CD14-positive monocyte (primary cell): ENCODE measurements around the gene FHOD3. TPM values are rescaled to one million over a fixed set of nuclear protein-coding genes. Genes with fewer than 3 reads are reported as not detected.

Experiments
- DNase-seq, 3 donors: peaks; one replicate each; pipeline ENCODE4 v3.0.0-alpha.2; 2011 to 2022
- H2AFZ ChIP-seq: 2 replicates; pipeline ENCODE4 v1.6.0; 2012; ENCODE audit warnings: mild to moderate bottlenecking, low read depth, low read length, inconsistent platforms; ENCODE audit not compliant: insufficient read depth, poor library complexity, severe bottlenecking
- H3K27ac ChIP-seq, 2 donors: 1 replicate in 1 of 2; 2 replicates in 1 of 2; pipeline ENCODE4 v1.5.1; 2012 to 2013; ENCODE audit warnings: low read length in 2 of 2, control low read depth in 1 of 2, inconsistent platforms in 1 of 2, low read depth in 1 of 2, mild to moderate bottlenecking in 1 of 2
- H3K27me3 ChIP-seq, 2 donors: one replicate each; pipeline versions ENCODE4 v1.6.0 to v1.6.1; 2011 to 2013; ENCODE audit warnings: low read length in 2 of 2; ENCODE audit not compliant: control insufficient read depth in 2 of 2, insufficient read depth in 2 of 2
- H3K36me3 ChIP-seq, 2 donors: replicated peaks in 1 of 2; 1 replicate in 1 of 2; 2 replicates in 1 of 2; pipeline versions ENCODE4 v1.5.1 to v1.6.1; 2012 to 2013; ENCODE audit warnings: low read length in 2 of 2, control low read depth in 1 of 2, inconsistent platforms in 1 of 2, mild to moderate bottlenecking in 1 of 2; ENCODE audit not compliant: insufficient read depth in 2 of 2, control insufficient read depth in 1 of 2
- H3K4me1 ChIP-seq, 2 donors: 1 replicate in 1 of 2; 2 replicates in 1 of 2; pipeline versions ENCODE4 v1.5.1 to v1.6.1; 2012 to 2013; ENCODE audit warnings: low read length in 2 of 2, control low read depth in 1 of 2, inconsistent platforms in 1 of 2, mild to moderate bottlenecking in 1 of 2, moderate library complexity in 1 of 2; ENCODE audit not compliant: insufficient read depth in 2 of 2, control insufficient read depth in 1 of 2
- H3K4me2 ChIP-seq: replicated peaks from 2 replicates; pipeline ENCODE3; 2012; ENCODE audit warnings: low read length, moderate library complexity, mild to moderate bottlenecking; ENCODE audit not compliant: poor library complexity, severe bottlenecking; ENCODE audit errors: extremely low read depth
- H3K4me3 ChIP-seq, 3 experiments: fragments of 200-600 bp in 1 of 3; sonication (generic) in 1 of 3; replicated peaks in 1 of 3; 1 replicate in 2 of 3; 2 replicates in 1 of 3; pipeline ENCODE4 v1.5.1; 2011 to 2013; ENCODE audit warnings: low read length in 3 of 3, mild to moderate bottlenecking in 3 of 3, control low read depth in 2 of 3, low read depth in 2 of 3, inconsistent platforms in 1 of 3, moderate library complexity in 1 of 3
- H3K79me2 ChIP-seq: 2 replicates; pipeline ENCODE4 v1.6.0; 2012; ENCODE audit warnings: mild to moderate bottlenecking, control low read depth, inconsistent platforms, low read length, moderate library complexity; ENCODE audit not compliant: insufficient read depth
- H3K9ac ChIP-seq: 2 replicates; pipeline ENCODE4 v1.6.0; 2017; ENCODE audit warnings: low read length, mild to moderate bottlenecking; ENCODE audit not compliant: insufficient read depth, poor library complexity, severe bottlenecking
- H3K9me3 ChIP-seq, 2 donors: replicated peaks in 1 of 2; 1 replicate in 1 of 2; 2 replicates in 1 of 2; pipeline versions ENCODE4 v1.5.1 to v1.6.1; 2012 to 2013; ENCODE audit warnings: low read length in 2 of 2, control low read depth in 1 of 2; ENCODE audit not compliant: control insufficient read depth in 1 of 2, insufficient read depth in 1 of 2
- H4K20me1 ChIP-seq: 2 replicates; pipeline ENCODE4 v1.6.0; 2012; ENCODE audit warnings: mild to moderate bottlenecking, low read length, control low read depth, moderate library complexity; ENCODE audit not compliant: insufficient read depth
- H3K27ac Mint-ChIP-seq, 7 donors: one replicate each; pipeline ENCODE4 v1.8.0; 2020; ENCODE audit warnings: mild to moderate bottlenecking in 7 of 7, mixed read lengths in 7 of 7, moderate library complexity in 6 of 7, inconsistent platforms in 2 of 7
- H3K27me3 Mint-ChIP-seq, 3 donors: one replicate each; pipeline ENCODE4 v1.8.0; 2021 to 2022; ENCODE audit warnings: low read depth in 3 of 3, mild to moderate bottlenecking in 3 of 3, mixed read lengths in 3 of 3, moderate library complexity in 3 of 3, inconsistent platforms in 1 of 3
- H3K36me3 Mint-ChIP-seq, 2 donors: one replicate each; pipeline ENCODE4 v1.8.0; 2020; ENCODE audit warnings: mixed read lengths in 2 of 2, inconsistent platforms in 1 of 2, mild to moderate bottlenecking in 1 of 2
- H3K4me1 Mint-ChIP-seq: one replicate; pipeline ENCODE4 v1.8.0; 2020; ENCODE audit warnings: mild to moderate bottlenecking, mixed read lengths
- H3K4me3 Mint-ChIP-seq, 2 donors: one replicate each; pipeline ENCODE4 v1.8.0; 2020; ENCODE audit warnings: mild to moderate bottlenecking in 2 of 2, mixed read lengths in 2 of 2, moderate library complexity in 1 of 2
- H3K9me3 Mint-ChIP-seq, 7 donors: one replicate each; pipeline ENCODE4 v1.8.0; 2020 to 2022; ENCODE audit warnings: mixed read lengths in 7 of 7, mild to moderate bottlenecking in 6 of 7, moderate library complexity in 6 of 7, inconsistent platforms in 2 of 7
- CTCF ChIP-seq: fragments of 200-600 bp; IDR thresholded peaks from one replicate; pipeline ENCODE4 v1.8.0; 2022; ENCODE audit warnings: antibody characterized with exemption, mild to moderate bottlenecking
- WGBS: methylation state at CpG from one replicate; pipeline ENCODE4 v1.1.5; 2013; ENCODE audit warnings: missing lambda C conversion rate; ENCODE audit not compliant: insufficient coverage; 5-methylcytosine and 5-hydroxymethylcytosine counted together
- intact Hi-C, 2 donors: fragments of 100-400 bp; cut with micrococcal nuclease; formaldehyde crosslinking; loops; one replicate each; pipeline versions ENCODE4 v1.15.0 to v1.15.1; 2023
- polyA plus RNA-seq, 3 donors: library from polyadenylated mRNA; depleted of rRNA in 1 of 3; unstranded in 2 of 3; stranded (reverse) in 1 of 3; fragments of 300-500 nt in 2 of 3; fragments of >200 nt in 1 of 3; fragmentation: Illumina TruSeq in 2 of 3; gene quantifications; 1 replicate in 2 of 3; 2 replicates in 1 of 3; pipeline ENCODE4 v1.2.3, GENCODE V29; 2012 to 2021

Gene FHOD3
- polyA plus RNA-seq, 3 donors = not detected

GRCh38 chr18:36643061-36643460 lies 345.5 kb downstream of the FHOD3 start:
- Histone ChIP-seq H3K4me3 (no peak overlapping the region), H3K79me2 (no peaks in the 10 kb centered on the region), H3K27ac (no peak overlapping the region), H4K20me1 (no peaks in the 10 kb centered on the region), H3K9me3 (peaks cover 0 to 11% of the 10 kb centered on the region in 2 donors), H3K4me2 (no peak overlapping the region), H2AFZ (no peak overlapping the region), H3K36me3 (no peaks in the 10 kb centered on the region), H3K4me1 (no peaks in the 10 kb centered on the region), H3K9ac (no peak overlapping the region), H3K27me3 (no peaks in the 10 kb centered on the region)
- Mint-ChIP-seq H3K4me3 (no peak overlapping the region), H3K27ac (no peak overlapping the region), H3K36me3 (no peaks in the 10 kb centered on the region), H3K9me3 (peaks cover 0 to 12% (median 6%) of the 10 kb centered on the region in 7 donors), H3K4me1 (no peaks in the 10 kb centered on the region), H3K27me3 (peaks cover 0 to 2% (median 1%) of the 10 kb centered on the region in 3 donors)
- TF ChIP-seq CTCF = no peak
- no peak for DNase-seq
- intact Hi-C loops = no loop called here
- WGBS = no CpG with 5 or more reads among the region's 3 CpGs

GRCh38 chr18:36648803-36649202 lies 351.3 kb downstream of the FHOD3 start:
- TF ChIP-seq CTCF = no peak

More at GRCh38 chr18:36648803-36649202, 351.3 kb downstream of the FHOD3 start:
- no peak overlapping the region for H3K27ac ChIP-seq
- no peaks in the 10 kb centered on the region for H3K36me3 ChIP-seq
- H3K9me3 Mint-ChIP-seq = peaks cover 0 to 10% (median 4%) of the 10 kb centered on the region in 7 donors
- no peaks in the 10 kb centered on the region for H3K79me2 ChIP-seq
- H3K27me3 ChIP-seq = no peaks in the 10 kb centered on the region
- peak overlapping the region in 1 of 7 donors; percentile 10 for H3K27ac Mint-ChIP-seq
- no peak overlapping the region for H3K9ac ChIP-seq
- no peaks in the 10 kb centered on the region for H3K4me1 ChIP-seq
- H3K4me3 ChIP-seq = no peak overlapping the region
- H3K4me3 Mint-ChIP-seq = no peak overlapping the region
- no peaks in the 10 kb centered on the region for H3K4me1 Mint-ChIP-seq
- H4K20me1 ChIP-seq = no peaks in the 10 kb centered on the region
- no peak for DNase-seq
- H3K9me3 ChIP-seq = peaks cover 0 to 2% of the 10 kb centered on the region in 2 donors
- H2AFZ ChIP-seq = no peak overlapping the region
- intact Hi-C loops = no loop called here
- peaks cover 4 to 6% (median 5%) of the 10 kb centered on the region in 3 donors for H3K27me3 Mint-ChIP-seq
- no peaks in the 10 kb centered on the region for H3K36me3 Mint-ChIP-seq
- 86% methylated on average over 1 of the region's 3 CpGs for WGBS
- H3K4me2 ChIP-seq = no peak overlapping the region
